GM23248 (cell line): ENCODE results near the gene NSD2. TPM values are rescaled to one million over a fixed set of nuclear protein-coding genes. Genes with fewer than 3 reads are reported as not detected.
A peak's percentile ranks its signal among the peaks of the same experiment; 100 is the strongest.

ENCODE experiments used
- DNase-seq: peaks from one replicate; pipeline ENCODE4 v3.0.0-alpha.2; 2015
- H2AFZ ChIP-seq: fragments of 200-600 bp; sonication (generic); 2 replicates; pipeline ENCODE4 v1.6.1; 2016; ENCODE audit warnings: antibody characterized with exemption
- H3F3A ChIP-seq: fragments of 200-600 bp; sonication (generic); 2 replicates; pipeline ENCODE4 v1.6.1; 2016; ENCODE audit warnings: mild to moderate bottlenecking, antibody characterized with exemption, mixed run types; ENCODE audit not compliant: insufficient read depth
- H3K27ac ChIP-seq: fragments of 200-600 bp; sonication (generic); 2 replicates; pipeline ENCODE4 v1.5.1; 2016; ENCODE audit warnings: mild to moderate bottlenecking
- H3K27me3 ChIP-seq: fragments of 200-600 bp; sonication (generic); replicated peaks from 2 replicates; pipeline ENCODE4 v1.6.1; 2016; ENCODE audit warnings: mild to moderate bottlenecking; ENCODE audit not compliant: insufficient read depth
- H3K36me3 ChIP-seq: fragments of 200-600 bp; sonication (generic); 2 replicates; pipeline ENCODE4 v1.6.1; 2016; ENCODE audit warnings: low read depth, mild to moderate bottlenecking
- H3K4me1 ChIP-seq: fragments of 200-600 bp; sonication (generic); 2 replicates; pipeline ENCODE4 v1.6.1; 2016; ENCODE audit warnings: mild to moderate bottlenecking; ENCODE audit not compliant: insufficient read depth
- H3K4me2 ChIP-seq: fragments of 200-600 bp; sonication (generic); one replicate; pipeline ENCODE4 v1.6.1; 2016; ENCODE audit warnings: mild to moderate bottlenecking; ENCODE audit not compliant: unreplicated experiment
- H3K4me3 ChIP-seq: fragments of 200-600 bp; sonication (generic); 2 replicates; pipeline ENCODE4 v1.5.1; 2016; ENCODE audit warnings: mild to moderate bottlenecking
- H3K79me2 ChIP-seq: fragments of 200-600 bp; sonication (generic); 2 replicates; pipeline ENCODE4 v1.6.1; 2016; ENCODE audit warnings: mild to moderate bottlenecking; ENCODE audit not compliant: insufficient read depth
- H3K9ac ChIP-seq: fragments of 200-600 bp; sonication (generic); 2 replicates; pipeline ENCODE4 v1.6.1; 2016; ENCODE audit warnings: mild to moderate bottlenecking
- H3K9me2 ChIP-seq: fragments of 200-600 bp; sonication (generic); 2 replicates; pipeline ENCODE4 v1.6.1; 2016; ENCODE audit warnings: mixed run types, mild to moderate bottlenecking, moderate library complexity; ENCODE audit not compliant: insufficient read depth
- H3K9me3 ChIP-seq: fragments of 200-600 bp; sonication (generic); one replicate; pipeline ENCODE4 v1.6.1; 2017; ENCODE audit warnings: low read depth
- H4K20me1 ChIP-seq: fragments of 200-600 bp; sonication (generic); 2 replicates; pipeline ENCODE4 v1.6.0; 2016; ENCODE audit not compliant: insufficient read depth
- EZH2 ChIP-seq: fragments of 200-600 bp; sonication (generic); IDR thresholded peaks from 2 replicates; pipeline ENCODE4 v1.6.1; 2018; ENCODE audit warnings: antibody characterized with exemption, mild to moderate bottlenecking; ENCODE audit not compliant: insufficient read depth, poor library complexity, severe bottlenecking
- EZH2phosphoT487 ChIP-seq: fragments of 200-600 bp; sonication (generic); IDR thresholded peaks from 2 replicates; pipeline ENCODE4 v1.6.1; 2018; ENCODE audit warnings: antibody characterized with exemption, moderate library complexity, mild to moderate bottlenecking, low read depth; ENCODE audit not compliant: insufficient read depth
- WGBS, 2 experiments: methylation state at CpG; one replicate each; pipeline ENCODE4 v1.1.6; 2015 to 2017; ENCODE audit warnings: low lambda C conversion rate in 2 of 2, low coverage in 1 of 2; ENCODE audit errors: missing lambda C conversion rate in 2 of 2; 5-methylcytosine and 5-hydroxymethylcytosine counted together
- in situ Hi-C: fragments of 300-500 bp; cut with MboI; formaldehyde crosslinking; loops from 2 replicates; pipeline ENCODE4 v1.15.0; 2020
- polyA plus RNA-seq: library from polyadenylated mRNA; unstranded; fragments of >200 nt; fragmentation: Nextera tagmentation; extraction: Ambion mirVana; gene quantifications from 2 replicates; pipeline ENCODE4 v1.2.1, GENCODE V29; 2016
- total RNA-seq: library from RNA; depleted of rRNA; stranded (reverse); fragments of >200 nt; shearing (Covaris generic); gene quantifications from 2 replicates; pipeline ENCODE4 v1.2.3, GENCODE V29; 2014

NSD2 gene
- total and polyA plus RNA-seq, 2 experiments from 2014 or later = 20.1 to 32.4 TPM

DNA sequence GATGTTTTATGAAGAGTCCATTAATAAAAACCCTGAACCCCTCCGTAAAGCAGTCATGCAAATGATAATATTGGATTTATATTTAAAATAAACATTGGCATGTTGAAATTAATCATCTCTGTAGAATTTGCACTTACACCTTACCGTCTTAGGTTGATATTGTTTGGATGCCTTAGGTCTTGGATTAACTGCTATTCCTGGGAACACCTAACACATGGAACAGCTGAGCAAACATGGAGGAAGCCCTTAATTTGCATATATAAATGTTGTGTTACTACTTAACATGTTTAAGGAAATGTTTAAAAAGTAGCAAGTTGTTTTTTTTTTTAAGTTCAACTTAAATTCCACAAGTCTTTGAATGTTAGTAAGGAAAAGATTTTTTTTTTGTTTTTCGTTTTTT, 62.5 kb downstream of the NSD2 start:
- no peak overlapping the region for H2AFZ ChIP-seq
- TF ChIP-seq EZH2 (no peak), EZH2phosphoT487 (no peak)
- in situ Hi-C loops = no loop called here
- H3K4me2 ChIP-seq = no peak overlapping the region
- no peaks in the 10 kb centered on the region for H3K4me1 ChIP-seq
- H3F3A ChIP-seq = peaks cover 1% of the 10 kb centered on the region
- no peak overlapping the region for H3K9ac ChIP-seq
- peaks cover 5% of the 10 kb centered on the region; the same call in 1 of the 2 replicates for H3K36me3 ChIP-seq
- no peak overlapping the region for H3K4me3 ChIP-seq
- WGBS, 2 experiments = 83 to 88% methylated on average over 3 of the region's 3 CpGs
- H3K9me3 ChIP-seq = no peaks in the 10 kb centered on the region
- DNase-seq = no peak
- no peaks in the 10 kb centered on the region for H3K27me3 ChIP-seq
- peaks cover 26% of the 10 kb centered on the region for H3K79me2 ChIP-seq
- H3K27ac ChIP-seq = no peak overlapping the region
- no peaks in the 10 kb centered on the region for H3K9me2 ChIP-seq
- H4K20me1 ChIP-seq = no peaks in the 10 kb centered on the region

DNA sequence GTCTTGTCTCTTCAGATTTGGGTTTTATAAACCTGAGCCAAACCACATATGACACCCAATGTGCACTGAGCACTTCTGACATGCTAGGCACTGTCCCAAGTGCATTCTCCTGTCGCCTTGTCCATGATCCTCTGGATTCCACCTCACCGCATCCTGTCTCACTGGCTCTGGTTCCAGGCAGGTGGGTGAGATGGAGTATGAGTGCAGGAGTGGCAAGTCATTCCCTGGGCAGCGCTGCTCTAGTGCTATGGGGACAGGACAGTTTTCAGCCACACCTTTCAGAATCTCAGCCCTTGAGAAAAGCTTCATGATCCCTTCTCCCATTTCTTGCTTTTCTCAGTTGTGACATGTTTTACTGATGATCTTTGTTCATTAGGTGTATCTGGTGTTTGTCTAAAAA, 66.4 kb downstream of the NSD2 start:
- Histone ChIP-seq H3K79me2 (peaks cover 31% of the 10 kb centered on the region), H3K27ac (no peak overlapping the region), H3K4me2 (no peak overlapping the region), H3K4me1 (peaks cover 21% of the 10 kb centered on the region), H3K9ac (no peak overlapping the region), H4K20me1 (no peaks in the 10 kb centered on the region), H3K36me3 (peaks cover 11% of the 10 kb centered on the region), H3K9me3 (no peaks in the 10 kb centered on the region), H3F3A (peaks cover 22% of the 10 kb centered on the region), H3K27me3 (no peaks in the 10 kb centered on the region), H2AFZ (no peak overlapping the region), H3K4me3 (no peak overlapping the region), H3K9me2 (no peaks in the 10 kb centered on the region)
- DNase-seq = no peak
- in situ Hi-C loops = no loop called here
- 97 to 100% methylated on average over 3 of the region's 3 CpGs for WGBS, 2 experiments
- TF ChIP-seq EZH2phosphoT487 (no peak), EZH2 (no peak)

DNA sequence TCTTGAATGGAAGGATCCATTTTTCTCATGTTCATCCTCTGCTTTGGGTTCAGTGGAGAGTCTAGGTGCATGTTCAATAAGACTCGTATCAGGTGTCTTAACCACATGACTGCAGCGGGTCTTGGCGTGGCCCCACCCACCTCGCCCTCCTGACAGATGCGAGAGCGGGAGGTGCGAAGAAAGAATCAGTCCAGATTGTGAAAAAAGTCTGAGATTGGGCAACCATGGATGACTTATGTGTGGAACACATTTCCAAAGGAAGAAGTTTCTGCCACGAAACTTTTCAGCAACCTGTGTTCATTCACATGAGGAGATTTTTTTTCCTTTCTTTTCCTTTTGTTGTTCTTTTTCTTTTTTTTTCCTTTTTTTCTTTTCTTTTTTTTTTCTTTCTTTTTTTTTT, 66.8 kb downstream of the NSD2 start:
- H3K9me2 ChIP-seq = no peaks in the 10 kb centered on the region
- no peak overlapping the region for H3K4me3 ChIP-seq
- 97 to 98% methylated on average over 8 of the region's 8 CpGs for WGBS, 2 experiments
- H4K20me1 ChIP-seq = no peaks in the 10 kb centered on the region
- no peak overlapping the region for H2AFZ ChIP-seq
- H3K36me3 ChIP-seq = peaks cover 14% of the 10 kb centered on the region
- H3K79me2 ChIP-seq = peaks cover 34% of the 10 kb centered on the region
- H3K27me3 ChIP-seq = no peaks in the 10 kb centered on the region
- H3K27ac ChIP-seq = no peak overlapping the region
- in situ Hi-C loops = no loop called here
- peaks cover 22% of the 10 kb centered on the region for H3F3A ChIP-seq
- H3K9ac ChIP-seq = no peak overlapping the region
- H3K4me2 ChIP-seq = no peak overlapping the region
- H3K4me1 ChIP-seq = peaks cover 21% of the 10 kb centered on the region
- H3K9me3 ChIP-seq = no peaks in the 10 kb centered on the region
- TF ChIP-seq EZH2 = no peak
- TF ChIP-seq EZH2phosphoT487 = no peak
- DNase-seq = peak; percentile 8

DNA sequence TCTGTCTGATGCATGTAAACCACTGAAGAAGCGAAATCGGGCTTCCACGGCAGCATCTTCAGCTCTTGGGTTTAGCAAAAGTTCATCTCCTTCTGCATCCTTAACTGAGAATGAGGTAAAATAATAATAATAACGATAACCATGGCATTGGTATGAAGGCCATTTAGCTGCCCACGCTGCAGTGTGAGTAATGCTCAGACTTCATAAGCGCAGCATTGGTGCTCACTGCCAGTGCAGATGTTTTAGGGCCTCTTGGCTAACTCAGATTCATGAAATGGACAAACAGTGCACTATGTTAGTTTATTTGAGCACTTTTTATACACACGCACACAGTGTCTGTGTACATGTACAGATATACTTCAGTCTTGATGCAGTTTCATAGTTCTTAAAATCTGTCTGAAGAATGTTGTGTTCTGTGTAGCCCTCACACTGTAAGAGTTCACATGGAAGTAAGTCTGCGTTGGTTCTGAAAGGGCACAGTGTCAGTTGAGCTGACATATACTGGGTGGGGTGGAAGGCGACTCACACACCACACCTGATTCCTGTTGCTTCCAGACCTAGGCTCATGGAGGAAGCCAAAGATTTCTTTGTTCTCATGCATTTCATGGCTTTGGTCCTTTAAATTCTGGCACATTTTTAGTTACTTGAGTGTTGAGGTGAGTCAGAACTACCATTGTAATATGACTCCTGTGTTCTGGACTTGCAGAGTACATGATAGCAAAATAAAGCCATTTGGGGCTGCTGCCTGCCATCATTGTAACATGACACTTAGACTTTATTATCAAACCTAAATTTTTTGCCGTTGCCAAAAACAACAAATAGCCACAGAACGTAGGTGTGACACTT, 68.7 kb downstream of the NSD2 start:
- Histone ChIP-seq H3K9me2 (no peaks in the 10 kb centered on the region), H3K4me1 (peaks cover 21% of the 10 kb centered on the region), H4K20me1 (no peaks in the 10 kb centered on the region), H3F3A (peaks cover 22% of the 10 kb centered on the region), H3K4me3 (no peak overlapping the region), H3K27ac (peak overlapping the region; percentile 66), H3K9me3 (no peaks in the 10 kb centered on the region), H3K79me2 (peaks cover 38% of the 10 kb centered on the region), H3K4me2 (peak overlapping the region; percentile 22), H2AFZ (no peak overlapping the region), H3K9ac (no peak overlapping the region), H3K36me3 (peaks cover 19% of the 10 kb centered on the region), H3K27me3 (no peaks in the 10 kb centered on the region)
- WGBS, 2 experiments = 65 to 71% methylated on average over 11 of the region's 11 CpGs
- in situ Hi-C loops = no loop called here
- peak; percentile 91 for DNase-seq
- TF ChIP-seq EZH2phosphoT487 (no peak), EZH2 (no peak)
